ENCODE results near the gene GRM4. TPM values are rescaled to one million over a fixed set of nuclear protein-coding genes. Genes with fewer than 3 reads are reported as not detected.

GRM4 gene
- total and polyA plus RNA-seq, 10 of the 15 experiments (the other 5 are each of a cell fraction or from before 2014, with no cell fraction given): 0.01 to 0.31 (median 0.05) TPM; not detected in 2

DNA sequence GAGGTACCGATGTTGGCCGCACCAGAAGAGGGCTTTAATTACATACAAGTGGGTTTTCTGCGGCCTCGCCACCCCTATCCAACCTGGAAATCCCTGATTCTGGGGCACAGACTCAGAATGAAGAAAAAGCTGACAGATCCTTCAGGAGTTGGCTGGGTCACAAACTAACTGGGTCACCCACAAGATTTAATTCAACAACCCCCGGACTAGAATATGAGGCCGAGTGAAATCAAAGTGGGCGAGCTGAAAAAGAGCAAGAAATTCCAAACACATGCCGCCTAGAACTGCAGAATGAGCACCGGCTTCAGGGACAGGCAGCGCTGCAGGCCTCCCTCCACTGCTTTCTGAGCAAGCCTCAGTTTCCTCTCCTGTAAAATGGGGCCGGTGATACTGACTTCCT lies 30.0 kb downstream of the GRM4 start:
- Histone ChIP-seq H3K4me2 (ENCODE audit: control insufficient read depth, insufficient read depth) (no peak overlapping the region), H4K20me1 (ENCODE audit: control insufficient read depth, insufficient read depth) (no peaks in the 10 kb centered on the region), H3K79me2 (ENCODE audit: control insufficient read depth, insufficient read depth, low read length) (no peaks in the 10 kb centered on the region), H3K4me3 (no peak overlapping the region), H3K4me1 (ENCODE audit: control insufficient read depth, insufficient read depth, low read length) (no peaks in the 10 kb centered on the region), H3K36me3 (ENCODE audit: control insufficient read depth in 2 of 2, insufficient read depth in 2 of 2, low read length in 1 of 2) (no peaks in the 10 kb centered on the region), H2AFZ (ENCODE audit: control insufficient read depth, low read depth, low read length) (no peak overlapping the region), H3K9ac (ENCODE audit: control insufficient read depth, insufficient read depth, low read length) (no peak overlapping the region), H3K27ac (ENCODE audit: control insufficient read depth, insufficient read depth) (no peak overlapping the region), H3K9me3 (replicated peaks; ENCODE audit: control insufficient read depth, insufficient read depth, low read length) (no peaks in the 10 kb centered on the region), H3K27me3 (replicated peaks in 1 of 2; ENCODE audit: control insufficient read depth in 2 of 2, insufficient read depth in 2 of 2, low read length in 1 of 2) (no peaks in the 10 kb centered on the region; a peak in 2 of 4 replicates)
- DNase-seq (ENCODE audit: low read depth, low spot score) (no peak), FAIRE-seq (no peak), ATAC-seq (no peak)
- in situ Hi-C loops (cut with MboI) (no loop called here), intact Hi-C loops (cut with micrococcal nuclease; ENCODE audit: unreplicated experiment) (no loop called here)
- WGBS (ENCODE audit: insufficient coverage, insufficient replicate concordance, low lambda C conversion rate, missing lambda C conversion rate): 31% methylated on average over 11 of the region's 11 CpGs
- SMC1A ChIA-PET (ENCODE audit: uncharacterized antibody, unreplicated experiment): no interaction called here
- TF ChIP-seq ATF7 (IDR thresholded peaks at IDR 0.05; ENCODE audit: low read depth): no peak
- TF ChIP-seq, protein P1, sequence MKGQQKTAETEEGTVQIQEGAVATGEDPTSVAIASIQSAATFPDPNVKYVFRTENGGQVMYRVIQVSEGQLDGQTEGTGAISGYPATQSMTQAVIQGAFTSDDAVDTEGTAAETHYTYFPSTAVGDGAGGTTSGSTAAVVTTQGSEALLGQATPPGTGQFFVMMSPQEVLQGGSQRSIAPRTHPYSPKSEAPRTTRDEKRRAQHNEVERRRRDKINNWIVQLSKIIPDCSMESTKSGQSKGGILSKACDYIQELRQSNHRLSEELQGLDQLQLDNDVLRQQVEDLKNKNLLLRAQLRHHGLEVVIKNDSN (IDR thresholded peaks at IDR 0.05; ENCODE audit: borderline replicate concordance, extremely low read length, insufficient read depth, low read depth, low read length): no peak
- CTCF ChIA-PET: no interaction called here
- no TSS peak for BruUV-seq (replicated peaks)
- RAD21 ChIA-PET (ENCODE audit: unreplicated experiment): no interaction called here
- POLR2A ChIA-PET: no interaction called here

DNA sequence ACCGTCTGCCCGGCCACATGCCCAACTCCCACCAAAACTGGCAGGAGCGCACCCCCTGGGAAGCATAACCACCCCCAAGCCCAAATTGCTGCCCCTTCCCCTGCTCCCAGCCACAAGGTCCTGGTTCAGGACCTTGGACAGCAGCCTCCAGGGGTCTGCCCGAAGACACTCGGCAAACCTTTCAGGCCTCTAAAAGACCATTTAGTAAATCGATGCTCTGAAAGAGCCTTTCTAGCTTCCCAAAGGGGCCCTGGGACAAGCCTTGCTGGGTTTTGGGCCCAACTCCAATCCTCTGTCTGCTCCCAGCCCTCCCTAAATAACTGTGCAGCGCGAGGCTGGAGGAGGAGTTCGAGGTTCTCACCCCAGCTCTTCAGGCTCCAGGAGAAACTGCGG lies 30.5 kb downstream of the GRM4 start:
- intact Hi-C loops (cut with micrococcal nuclease; ENCODE audit: unreplicated experiment) (no loop called here), in situ Hi-C loops (cut with MboI) (no loop called here)
- Histone ChIP-seq H3K4me3 (no peak overlapping the region), H3K4me2 (ENCODE audit: control insufficient read depth, insufficient read depth) (no peak overlapping the region), H3K27ac (ENCODE audit: control insufficient read depth, insufficient read depth) (no peak overlapping the region), H2AFZ (ENCODE audit: control insufficient read depth, low read depth, low read length) (no peak overlapping the region), H3K4me1 (ENCODE audit: control insufficient read depth, insufficient read depth, low read length) (no peaks in the 10 kb centered on the region), H3K9ac (ENCODE audit: control insufficient read depth, insufficient read depth, low read length) (no peak overlapping the region), H3K9me3 (replicated peaks; ENCODE audit: control insufficient read depth, insufficient read depth, low read length) (no peaks in the 10 kb centered on the region), H3K79me2 (ENCODE audit: control insufficient read depth, insufficient read depth, low read length) (no peaks in the 10 kb centered on the region), H3K36me3 (ENCODE audit: control insufficient read depth in 2 of 2, insufficient read depth in 2 of 2, low read length in 1 of 2) (no peaks in the 10 kb centered on the region), H4K20me1 (ENCODE audit: control insufficient read depth, insufficient read depth) (no peaks in the 10 kb centered on the region), H3K27me3 (replicated peaks in 1 of 2; ENCODE audit: control insufficient read depth in 2 of 2, insufficient read depth in 2 of 2, low read length in 1 of 2) (no peaks in the 10 kb centered on the region; a peak in 2 of 4 replicates)
- FAIRE-seq (no peak), DNase-seq (ENCODE audit: low read depth, low spot score) (no peak), ATAC-seq (no peak)
- ChIA-PET CTCF (no interaction called here), SMC1A (ENCODE audit: uncharacterized antibody, unreplicated experiment) (interaction anchor here (0.5 kb wide), 1 partner anchor 34 kb away, joined by 3 read pairs; no protein-coding TSS in a partner anchor), POLR2A (no interaction called here), RAD21 (ENCODE audit: unreplicated experiment) (no interaction called here)
- 46% methylated on average over 10 of the region's 10 CpGs for WGBS (ENCODE audit: insufficient coverage, insufficient replicate concordance, low lambda C conversion rate, missing lambda C conversion rate)
- TF ChIP-seq, protein P2, sequence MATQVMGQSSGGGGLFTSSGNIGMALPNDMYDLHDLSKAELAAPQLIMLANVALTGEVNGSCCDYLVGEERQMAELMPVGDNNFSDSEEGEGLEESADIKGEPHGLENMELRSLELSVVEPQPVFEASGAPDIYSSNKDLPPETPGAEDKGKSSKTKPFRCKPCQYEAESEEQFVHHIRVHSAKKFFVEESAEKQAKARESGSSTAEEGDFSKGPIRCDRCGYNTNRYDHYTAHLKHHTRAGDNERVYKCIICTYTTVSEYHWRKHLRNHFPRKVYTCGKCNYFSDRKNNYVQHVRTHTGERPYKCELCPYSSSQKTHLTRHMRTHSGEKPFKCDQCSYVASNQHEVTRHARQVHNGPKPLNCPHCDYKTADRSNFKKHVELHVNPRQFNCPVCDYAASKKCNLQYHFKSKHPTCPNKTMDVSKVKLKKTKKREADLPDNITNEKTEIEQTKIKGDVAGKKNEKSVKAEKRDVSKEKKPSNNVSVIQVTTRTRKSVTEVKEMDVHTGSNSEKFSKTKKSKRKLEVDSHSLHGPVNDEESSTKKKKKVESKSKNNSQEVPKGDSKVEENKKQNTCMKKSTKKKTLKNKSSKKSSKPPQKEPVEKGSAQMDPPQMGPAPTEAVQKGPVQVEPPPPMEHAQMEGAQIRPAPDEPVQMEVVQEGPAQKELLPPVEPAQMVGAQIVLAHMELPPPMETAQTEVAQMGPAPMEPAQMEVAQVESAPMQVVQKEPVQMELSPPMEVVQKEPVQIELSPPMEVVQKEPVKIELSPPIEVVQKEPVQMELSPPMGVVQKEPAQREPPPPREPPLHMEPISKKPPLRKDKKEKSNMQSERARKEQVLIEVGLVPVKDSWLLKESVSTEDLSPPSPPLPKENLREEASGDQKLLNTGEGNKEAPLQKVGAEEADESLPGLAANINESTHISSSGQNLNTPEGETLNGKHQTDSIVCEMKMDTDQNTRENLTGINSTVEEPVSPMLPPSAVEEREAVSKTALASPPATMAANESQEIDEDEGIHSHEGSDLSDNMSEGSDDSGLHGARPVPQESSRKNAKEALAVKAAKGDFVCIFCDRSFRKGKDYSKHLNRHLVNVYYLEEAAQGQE (IDR thresholded peaks at IDR 0.05; ENCODE audit: low read depth, low read length): peak; percentile 91
- TF ChIP-seq, protein P3, sequence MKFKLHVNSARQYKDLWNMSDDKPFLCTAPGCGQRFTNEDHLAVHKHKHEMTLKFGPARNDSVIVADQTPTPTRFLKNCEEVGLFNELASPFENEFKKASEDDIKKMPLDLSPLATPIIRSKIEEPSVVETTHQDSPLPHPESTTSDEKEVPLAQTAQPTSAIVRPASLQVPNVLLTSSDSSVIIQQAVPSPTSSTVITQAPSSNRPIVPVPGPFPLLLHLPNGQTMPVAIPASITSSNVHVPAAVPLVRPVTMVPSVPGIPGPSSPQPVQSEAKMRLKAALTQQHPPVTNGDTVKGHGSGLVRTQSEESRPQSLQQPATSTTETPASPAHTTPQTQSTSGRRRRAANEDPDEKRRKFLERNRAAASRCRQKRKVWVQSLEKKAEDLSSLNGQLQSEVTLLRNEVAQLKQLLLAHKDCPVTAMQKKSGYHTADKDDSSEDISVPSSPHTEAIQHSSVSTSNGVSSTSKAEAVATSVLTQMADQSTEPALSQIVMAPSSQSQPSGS (IDR thresholded peaks at IDR 0.05; ENCODE audit: low read length): no peak
- BruUV-seq (replicated peaks): no TSS peak

Measured in GM12878 (cell line).